ENCODE measurements around the gene SBNO1.

DNA sequence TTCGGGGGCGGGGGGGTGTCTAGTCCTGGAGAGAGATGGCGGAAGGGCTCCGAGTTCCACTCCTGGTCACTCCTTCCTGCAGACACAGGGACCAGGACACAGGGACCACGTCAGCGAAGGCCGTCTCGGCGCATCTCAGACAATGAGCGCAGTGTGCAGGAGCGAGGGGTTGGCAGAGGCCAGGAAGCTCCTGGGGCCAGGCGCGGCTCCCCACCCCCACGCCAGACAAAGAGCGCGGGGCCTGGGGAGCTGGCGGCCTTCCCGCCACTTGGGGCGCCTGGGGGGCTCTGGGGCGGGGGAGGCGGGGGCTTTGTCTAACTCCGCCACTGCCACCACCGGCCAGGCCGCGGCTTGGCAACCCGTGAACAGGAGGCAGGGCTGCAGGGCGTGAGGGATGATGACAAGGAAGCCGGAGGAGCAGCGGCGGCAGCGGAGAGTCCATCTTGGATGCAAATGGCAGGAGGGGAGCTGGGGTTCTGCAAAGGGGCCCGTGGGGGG is 95.2 kb downstream of the SBNO1 start:
- TF ChIP-seq, protein P1, sequence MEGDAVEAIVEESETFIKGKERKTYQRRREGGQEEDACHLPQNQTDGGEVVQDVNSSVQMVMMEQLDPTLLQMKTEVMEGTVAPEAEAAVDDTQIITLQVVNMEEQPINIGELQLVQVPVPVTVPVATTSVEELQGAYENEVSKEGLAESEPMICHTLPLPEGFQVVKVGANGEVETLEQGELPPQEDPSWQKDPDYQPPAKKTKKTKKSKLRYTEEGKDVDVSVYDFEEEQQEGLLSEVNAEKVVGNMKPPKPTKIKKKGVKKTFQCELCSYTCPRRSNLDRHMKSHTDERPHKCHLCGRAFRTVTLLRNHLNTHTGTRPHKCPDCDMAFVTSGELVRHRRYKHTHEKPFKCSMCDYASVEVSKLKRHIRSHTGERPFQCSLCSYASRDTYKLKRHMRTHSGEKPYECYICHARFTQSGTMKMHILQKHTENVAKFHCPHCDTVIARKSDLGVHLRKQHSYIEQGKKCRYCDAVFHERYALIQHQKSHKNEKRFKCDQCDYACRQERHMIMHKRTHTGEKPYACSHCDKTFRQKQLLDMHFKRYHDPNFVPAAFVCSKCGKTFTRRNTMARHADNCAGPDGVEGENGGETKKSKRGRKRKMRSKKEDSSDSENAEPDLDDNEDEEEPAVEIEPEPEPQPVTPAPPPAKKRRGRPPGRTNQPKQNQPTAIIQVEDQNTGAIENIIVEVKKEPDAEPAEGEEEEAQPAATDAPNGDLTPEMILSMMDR (conservative IDR thresholded peaks at IDR 0.05; ENCODE audit: low read length): 0 out of 2 replicates have a peak, but pooled peaks have one; percentile 17
- TF ChIP-seq EZH2phosphoT487 (IDR thresholded peaks at IDR 0.05; ENCODE audit: borderline replicate concordance): no peak

Data from Loucy (cell line).